Measurements from ENCODE around the gene TTC33.
"Not testable (repeated sequence)": the region's sequence is repeated elsewhere in the genome, so short reads cannot be mapped to it uniquely, and the experiment has no call there.

TTC33 gene

GRCh38 chr5:40656091-40656490 is 99.7 kb downstream of the TTC33 start:
- in situ Hi-C loops (cut with MboI; ENCODE audit: low sequenced_read_pairs): not testable (repeated sequence)

GRCh38 chr5:40655138-40655537 is 100.6 kb downstream of the TTC33 start:
- in situ Hi-C loops (cut with MboI; ENCODE audit: low sequenced_read_pairs): no loop called here

DNA sequence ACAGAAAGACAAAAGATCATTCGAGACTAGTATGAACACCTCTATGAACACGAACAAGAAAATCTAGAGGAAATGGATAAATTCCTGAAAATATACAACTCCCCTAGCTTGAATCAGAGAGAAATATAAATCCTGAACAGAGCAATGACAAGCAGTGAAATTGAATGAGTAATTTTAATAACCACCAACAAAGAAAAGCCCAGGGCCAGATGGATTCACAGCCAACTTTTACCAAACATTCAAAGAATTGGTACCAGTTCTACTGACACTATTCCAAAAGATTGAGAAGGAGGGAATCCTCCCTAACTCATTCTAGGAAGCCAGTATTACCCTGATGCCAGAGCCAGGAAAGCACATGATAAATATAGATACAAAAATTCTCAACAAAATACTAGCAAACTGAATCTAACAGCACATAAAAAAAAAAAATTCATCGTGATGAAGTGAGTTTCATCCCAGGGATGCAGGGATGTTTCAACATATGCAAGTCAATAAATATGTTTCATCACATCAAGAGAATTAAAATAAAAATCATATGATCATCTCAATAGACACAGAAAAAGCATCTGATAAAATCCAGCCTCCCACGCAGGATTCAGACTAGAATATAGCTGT is 101.3 kb downstream of the TTC33 start:
- in situ Hi-C loops (cut with MboI; ENCODE audit: low sequenced_read_pairs): no loop called here

DNA sequence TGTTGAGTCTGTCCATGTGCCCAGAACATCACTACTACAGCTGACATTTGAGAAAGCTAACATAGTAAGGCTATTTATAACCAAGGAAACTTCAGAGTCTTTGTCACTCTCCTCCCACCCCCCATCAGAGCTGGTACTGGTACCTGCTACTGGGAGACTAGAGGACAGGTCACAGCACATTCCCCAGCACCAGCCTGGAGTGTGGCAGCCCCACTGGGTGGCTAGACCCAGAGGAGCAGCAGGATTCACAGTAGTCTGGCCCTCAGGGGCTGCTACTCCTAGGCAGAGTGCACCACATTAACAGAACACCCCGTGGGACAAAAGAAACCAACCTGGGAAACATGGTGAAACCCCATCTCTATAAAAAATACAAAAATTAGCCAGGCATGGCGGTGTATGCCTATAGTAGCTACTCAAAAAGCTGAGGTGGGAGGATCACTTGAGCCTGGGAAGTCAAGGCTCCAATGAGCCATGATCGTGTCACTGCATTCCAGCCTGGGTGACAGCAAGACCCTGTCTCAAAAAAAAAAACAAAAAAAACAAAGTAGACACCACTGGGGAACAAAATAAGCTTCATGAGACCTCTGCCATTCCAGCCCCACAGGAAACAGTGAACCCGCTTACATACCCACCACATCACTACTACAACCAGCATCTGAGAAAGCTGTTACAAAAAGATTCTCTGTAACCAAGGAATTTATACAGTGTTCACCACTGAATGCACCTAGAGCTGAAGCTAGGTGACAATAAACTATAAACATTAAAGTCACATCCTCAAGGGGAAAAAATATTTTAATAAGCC is 102.3 kb downstream of the TTC33 start:
- in situ Hi-C loops (cut with MboI; ENCODE audit: low sequenced_read_pairs): no loop called here

- in situ Hi-C loops (cut with MboI; ENCODE audit: low sequenced_read_pairs): no loop called here
These were observed 103.1 kb downstream of the TTC33 start for GRCh38 chr5:40652441-40653220.

GRCh38 chr5:40651201-40651600 is 104.6 kb downstream of the TTC33 start:
- in situ Hi-C loops (cut with MboI; ENCODE audit: low sequenced_read_pairs): no loop called here

DNA sequence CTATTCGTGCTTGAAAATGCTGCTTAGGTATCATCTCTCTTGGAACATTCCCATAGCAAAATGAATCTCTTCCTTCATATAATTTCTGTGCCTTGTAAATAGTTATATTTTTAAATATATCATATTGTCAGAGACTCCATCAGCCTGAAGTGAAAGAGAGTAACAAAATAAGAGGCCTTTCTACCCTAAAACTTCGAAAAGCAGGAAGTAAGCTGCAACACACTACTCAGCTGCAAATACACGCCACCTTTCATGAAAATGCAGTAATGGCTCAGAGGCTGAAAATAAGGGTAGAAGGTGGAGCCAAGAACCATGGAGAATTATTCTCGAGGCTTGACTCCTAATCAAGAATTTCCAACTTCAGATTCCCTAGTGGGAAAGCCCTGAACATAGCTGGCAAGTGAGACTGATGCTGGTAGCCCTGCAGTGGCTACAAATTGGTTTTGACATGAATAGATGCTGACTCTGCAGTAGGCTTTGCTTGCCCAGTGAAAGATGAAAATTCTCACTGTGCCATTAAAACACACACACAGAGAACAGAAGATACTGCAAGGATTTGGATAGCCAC is 106.2 kb downstream of the TTC33 start:
- in situ Hi-C loops (cut with MboI; ENCODE audit: low sequenced_read_pairs): no loop called here

- in situ Hi-C loops (cut with MboI; ENCODE audit: low sequenced_read_pairs): no loop called here
These were observed 107.6 kb downstream of the TTC33 start for GRCh38 chr5:40648150-40648549.

DNA sequence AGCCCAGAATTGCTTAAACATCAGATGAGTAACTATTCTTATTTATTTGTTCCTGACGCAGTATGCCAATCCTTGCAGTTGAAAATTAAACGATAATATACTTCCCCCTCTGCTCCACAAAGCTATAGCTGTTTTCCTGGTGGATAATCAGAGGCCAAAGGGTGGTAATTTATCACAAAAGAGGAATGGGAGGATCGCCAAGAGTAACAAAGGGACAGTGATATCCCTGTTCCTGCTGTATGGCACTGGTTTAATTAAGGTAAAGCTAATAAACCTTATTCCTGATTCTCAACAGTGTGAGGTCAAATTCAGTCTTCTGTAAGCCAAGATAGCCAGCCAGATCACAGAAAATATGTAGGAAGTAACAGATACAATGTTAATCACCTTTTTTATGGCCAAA is 109.5 kb downstream of the TTC33 start:
- in situ Hi-C loops (cut with MboI; ENCODE audit: low sequenced_read_pairs): no loop called here

- in situ Hi-C loops (cut with MboI; ENCODE audit: low sequenced_read_pairs): not testable (repeated sequence)
These were observed 116.2 kb downstream of the TTC33 start for GRCh38 chr5:40639531-40639930.

- in situ Hi-C loops (cut with MboI; ENCODE audit: low sequenced_read_pairs): no loop called here
These were observed 121.2 kb downstream of the TTC33 start for GRCh38 chr5:40634593-40634992.

- in situ Hi-C loops (cut with MboI; ENCODE audit: low sequenced_read_pairs): no loop called here
These were observed 121.6 kb downstream of the TTC33 start for GRCh38 chr5:40634154-40634553.

DNA sequence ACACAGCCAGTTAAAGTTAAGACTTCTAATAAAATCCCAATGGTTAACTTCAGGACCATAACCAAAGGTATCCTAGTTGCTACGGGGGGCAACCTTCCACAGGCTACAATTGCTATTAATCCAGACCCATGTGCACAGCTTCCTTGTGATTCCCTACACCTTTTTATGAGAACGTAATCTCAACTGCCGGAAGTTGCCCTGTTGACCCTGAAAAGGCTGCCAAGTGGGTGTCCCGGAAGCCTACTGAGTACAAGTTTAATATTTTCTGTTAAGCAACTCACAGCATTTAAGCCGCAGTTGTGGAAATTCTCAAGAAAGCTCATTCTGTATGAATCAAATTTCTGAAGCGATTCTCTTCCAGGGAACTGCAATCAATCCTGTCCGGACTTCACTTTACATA is 124.5 kb downstream of the TTC33 start:
- in situ Hi-C loops (cut with MboI; ENCODE audit: low sequenced_read_pairs): no loop called here

DNA sequence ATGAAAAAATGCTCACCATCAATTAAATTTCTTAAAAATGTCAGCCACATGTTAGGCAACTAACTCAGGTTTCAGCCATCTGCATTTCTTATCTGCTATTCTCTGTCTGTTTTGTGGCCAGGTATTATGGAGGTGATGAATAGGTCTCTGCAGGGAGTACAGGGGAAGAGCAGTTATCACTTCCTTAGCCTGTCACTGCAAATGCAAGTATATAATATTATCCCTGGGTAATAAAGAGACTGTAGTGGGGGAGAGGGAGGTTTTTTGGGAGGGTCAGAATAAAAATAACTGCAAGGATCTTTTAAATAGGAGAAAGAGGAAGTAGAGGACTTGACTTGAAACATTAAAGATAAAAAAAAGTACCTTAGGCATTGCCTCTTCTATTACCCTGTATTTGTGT is 125.6 kb downstream of the TTC33 start:
- in situ Hi-C loops (cut with MboI; ENCODE audit: low sequenced_read_pairs): no loop called here

DNA sequence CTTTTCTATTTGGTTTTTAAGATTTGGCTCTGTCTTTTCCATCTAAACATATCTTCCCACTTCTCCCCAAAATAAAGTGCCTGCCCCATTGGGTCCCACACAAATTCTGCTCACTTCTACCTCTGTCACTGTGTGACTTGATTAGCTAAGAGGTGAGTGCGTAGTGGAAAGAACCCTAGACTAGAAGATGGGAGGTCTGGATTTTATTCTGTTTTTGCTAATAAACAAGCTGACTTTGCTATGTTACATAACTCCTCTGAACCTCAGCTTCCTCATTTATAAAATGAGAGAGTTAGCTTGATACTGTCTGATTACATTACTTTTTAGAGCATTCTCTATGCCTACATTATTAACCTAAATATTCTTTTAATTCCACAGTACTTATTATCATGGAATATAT is 127.4 kb downstream of the TTC33 start:
- in situ Hi-C loops (cut with MboI; ENCODE audit: low sequenced_read_pairs): no loop called here

DNA sequence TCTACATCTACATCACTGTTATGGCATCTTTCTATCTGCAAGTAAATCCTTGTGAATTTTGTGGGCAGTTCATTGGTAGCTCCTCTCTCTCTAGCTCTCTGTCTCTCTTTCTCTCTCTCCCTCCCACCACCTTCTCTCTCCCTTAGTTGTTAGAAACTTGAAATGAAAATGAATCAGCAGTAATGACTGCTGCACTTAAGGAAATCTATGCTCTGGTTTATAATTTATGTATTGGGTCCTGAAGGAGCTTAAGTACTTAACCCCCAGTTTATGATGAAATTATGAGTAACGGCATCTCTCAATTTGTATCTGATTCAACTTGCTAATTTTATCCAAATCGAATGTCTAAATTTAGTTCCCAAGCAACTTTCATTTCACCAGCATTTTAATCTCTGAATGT is 128.1 kb downstream of the TTC33 start:
- in situ Hi-C loops (cut with MboI; ENCODE audit: low sequenced_read_pairs): no loop called here

- in situ Hi-C loops (cut with MboI; ENCODE audit: low sequenced_read_pairs): no loop called here
These were observed 129.0 kb downstream of the TTC33 start for GRCh38 chr5:40626801-40627200.

DNA sequence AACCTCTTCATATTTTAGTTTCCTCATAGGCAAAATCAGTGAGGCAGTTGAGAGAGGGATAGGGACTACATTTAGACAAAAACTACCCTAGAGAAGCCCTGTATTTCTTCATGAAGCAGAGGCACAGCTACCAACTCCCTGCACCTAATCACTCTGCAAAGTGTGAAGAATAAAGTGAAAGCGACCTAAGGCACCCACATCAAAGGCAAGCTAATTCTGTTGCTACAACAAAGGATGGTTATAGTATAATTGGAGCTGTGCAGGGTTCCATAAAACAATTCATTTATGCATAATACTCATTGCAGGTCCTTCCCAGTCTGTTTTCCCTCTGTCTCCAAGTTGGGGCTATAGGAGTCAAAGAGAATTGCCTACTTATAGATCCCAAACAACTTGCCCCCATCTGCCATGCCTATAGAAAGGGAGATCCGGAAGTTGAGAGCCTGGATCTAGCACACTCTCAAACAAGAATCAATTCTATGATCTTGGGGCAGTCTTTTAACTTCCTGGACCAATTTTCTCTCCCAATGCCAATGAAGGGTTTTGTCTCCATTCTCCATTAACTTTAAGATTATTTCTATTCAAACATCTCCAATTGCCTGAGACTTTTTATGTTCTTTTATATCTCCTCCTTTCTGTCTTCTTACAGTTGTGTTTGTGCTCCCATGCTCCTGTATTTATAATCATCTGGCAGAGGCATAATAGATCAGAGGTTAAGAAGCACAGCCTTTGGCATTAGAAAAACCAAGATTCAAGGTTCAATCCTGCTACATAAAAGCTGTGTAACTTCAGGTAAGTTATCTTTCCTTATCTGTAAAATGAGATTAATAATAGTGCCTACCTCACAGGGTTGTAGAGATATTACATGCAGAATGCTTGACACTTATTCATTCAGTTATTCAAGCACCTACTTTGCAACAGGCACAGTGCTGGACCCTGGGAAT is 132.0 kb downstream of the TTC33 start:
- in situ Hi-C loops (cut with MboI; ENCODE audit: low sequenced_read_pairs): no loop called here

DNA sequence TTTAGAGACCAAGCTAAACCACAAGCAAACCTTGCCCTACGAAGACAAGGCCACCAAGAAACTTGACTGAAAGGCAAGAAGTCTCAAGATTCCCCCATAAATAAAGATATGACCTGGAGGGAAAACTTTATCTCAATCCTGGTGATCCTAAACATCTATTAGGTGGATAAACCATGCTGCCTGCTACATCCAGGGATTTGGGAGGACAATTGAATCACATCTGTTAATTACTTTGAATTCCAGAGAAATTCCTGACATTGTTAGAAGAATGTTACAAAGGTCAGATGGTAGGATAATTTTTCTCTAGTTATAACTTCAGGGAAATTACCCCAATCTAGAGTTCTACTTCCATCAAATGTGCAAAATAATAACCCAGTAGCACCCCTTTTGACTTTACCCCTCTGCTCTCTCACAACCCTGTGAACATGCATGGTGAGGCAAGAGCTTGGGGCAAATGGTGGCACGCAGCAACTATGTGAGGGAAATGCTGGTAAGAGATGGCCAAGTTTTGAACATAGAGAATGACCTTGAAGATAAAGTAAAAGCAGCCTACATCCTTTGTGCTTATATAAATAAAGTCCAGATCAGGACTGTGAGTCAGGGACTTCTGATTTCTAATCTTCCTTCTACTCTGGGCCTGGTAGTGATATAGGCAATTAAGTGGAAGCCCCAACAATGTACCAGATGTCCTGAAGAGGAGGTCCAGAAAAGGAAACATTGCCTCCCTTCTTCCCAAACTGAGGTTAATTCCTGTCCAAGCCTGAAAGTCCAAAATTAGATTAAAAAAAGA is 133.1 kb downstream of the TTC33 start:
- in situ Hi-C loops (cut with MboI; ENCODE audit: low sequenced_read_pairs): no loop called here

DNA sequence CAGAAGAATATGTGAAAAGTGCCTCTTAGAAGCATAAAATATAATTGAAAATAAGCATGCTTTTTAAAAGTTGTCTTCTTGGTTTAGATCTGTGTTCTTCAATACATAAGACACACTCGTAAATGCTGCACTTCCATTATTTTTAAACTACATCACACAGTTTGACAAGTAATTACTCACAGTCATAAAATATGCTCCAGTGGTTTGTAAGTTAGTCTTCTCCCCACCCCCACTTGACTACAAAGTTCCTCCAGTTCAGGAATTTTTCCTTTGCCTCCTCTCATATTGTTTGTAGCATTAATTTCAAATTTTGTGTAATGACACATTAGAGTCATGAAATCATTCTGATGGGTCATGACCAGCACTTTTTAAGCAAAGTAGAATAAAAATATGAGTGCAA is 136.3 kb downstream of the TTC33 start:
- in situ Hi-C loops (cut with MboI; ENCODE audit: low sequenced_read_pairs): no loop called here
